Heart left ventricle (tissue), 13 donors: ENCODE measurements around the gene ADGRG7.

Experiments used
- CTCF ChIP-seq, 12 donors: fragments of 200-600 bp; sonication (generic) in 4 of 12; IDR thresholded peaks; one replicate each; pipeline versions ENCODE4 v1.5.0 to v1.8.0; 2018 to 2022; ENCODE audit warnings: antibody characterized with exemption in 12 of 12, mild to moderate bottlenecking in 5 of 12
- POLR2A ChIP-seq, 2 donors: fragments of 450-650 bp; IDR thresholded peaks; one replicate each; pipeline ENCODE4 v1.6.1; 2017; ENCODE audit warnings: antibody characterized with exemption in 2 of 2, mild to moderate bottlenecking in 2 of 2, moderate library complexity in 2 of 2
- donor health status: ischemic (EF 13 %, LVEDD 7.1; RV severe dilation, severe dysfunction).
- donor health status: DM: no; HTN: yes; CAD: no.
- donor health status: DM: no; HTN: no; CAD: no.
- donor health status: ischemic (EF 25% LVEDD 6.9; RV normal size, moderate dysfunction).
- donor health status: ischemic (EF 25% LVEDD 5.7; RV mildly dilated, moderate dysfunction).
- donor health status: ischemic (EF 35%, LVEDD 5.7; RV mildly dilated, moderate dysfunction).
- donor health status: nonischemic (EF 11% LVEDD 7.7; RV severe dilation, severe dysfunction).
- donor health status: DM: yes; HTN: yes; CAD: no.
- donor health status: PGD.
- donor health status: ischemic (EF 29% LVEDD 5.4; RV normal size, mild dysfunction).
- donor health status: nonischemic (EF 23%, LVEDD 6.1; RV moderate dilation, normal function).

- TF ChIP-seq CTCF (IDR thresholded peaks at IDR 0.05), result no peak
- no peak for TF ChIP-seq POLR2A (IDR thresholded peaks at IDR 0.05)
Measured at GRCh38 chr3:100577382-100578008, 31.9 kb upstream of the ADGRG7 start.
